ENCODE data around the gene MAST4.

MAST4 gene

GRCh38 chr5:66850354-66851075, 254.3 kb downstream of the MAST4 start:
- DNase-seq: no peak

DNA sequence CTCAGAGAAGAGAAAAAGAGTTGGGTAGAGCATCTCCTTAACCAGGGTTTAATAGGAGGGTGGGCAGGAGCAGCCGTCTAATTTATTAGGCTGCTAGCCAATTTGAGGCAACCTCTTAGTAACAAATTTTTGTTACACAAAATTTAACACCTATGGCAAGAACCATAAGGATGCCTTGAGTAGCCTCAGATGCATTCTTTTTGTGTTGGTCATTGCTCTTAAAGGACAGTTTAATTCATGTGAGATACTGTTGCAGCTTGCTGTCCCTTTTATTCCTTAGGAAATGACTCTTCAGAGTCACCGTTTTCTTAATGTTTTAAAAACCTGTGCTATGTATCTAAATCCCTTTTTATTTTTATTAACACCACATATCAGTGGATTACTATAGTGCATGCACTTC, 255.1 kb downstream of the MAST4 start:
- DNase-seq: no peak

DNA sequence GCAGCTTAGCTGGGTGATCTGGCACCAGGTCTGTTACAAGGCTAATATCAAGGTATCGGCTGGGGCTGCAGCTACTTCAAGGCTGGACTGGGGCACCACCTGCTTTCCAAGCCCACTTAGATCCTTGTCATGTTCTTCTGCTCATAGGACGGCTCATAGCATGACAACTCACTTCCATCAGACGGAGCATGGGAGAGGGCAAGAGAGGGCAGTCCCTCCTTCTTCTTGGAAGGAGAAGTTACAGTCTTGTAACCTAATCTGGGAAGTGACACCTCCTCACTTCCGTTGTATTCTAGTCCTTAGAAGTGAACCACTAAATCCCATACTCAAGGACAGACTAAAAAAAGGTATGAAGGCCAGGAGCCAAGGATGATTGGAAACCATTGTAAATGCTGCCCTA, 258.2 kb downstream of the MAST4 start:
- no peak for DNase-seq

- no peak for DNase-seq
Measured at GRCh38 chr5:66856041-66856805, 260.0 kb downstream of the MAST4 start.

DNA sequence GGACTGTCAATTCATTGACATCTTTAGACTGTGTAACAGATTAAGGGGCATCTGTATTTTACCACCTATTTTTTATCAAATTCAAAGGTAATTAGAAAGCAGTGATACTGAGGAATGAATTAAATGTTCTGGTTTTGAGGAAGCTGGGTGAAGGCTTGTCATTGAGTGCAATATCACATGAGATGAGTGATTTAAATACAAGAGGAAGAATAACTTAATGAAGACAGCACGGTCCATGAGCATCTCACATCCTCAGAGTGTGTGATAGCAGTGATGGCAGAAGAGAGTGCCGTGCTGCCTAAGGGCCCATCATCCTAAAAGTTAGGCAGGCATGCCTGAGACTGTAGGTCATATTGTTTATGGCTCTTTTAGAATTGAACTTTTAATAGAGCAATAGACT, 263.3 kb downstream of the MAST4 start:
- no peak for DNase-seq

DNA sequence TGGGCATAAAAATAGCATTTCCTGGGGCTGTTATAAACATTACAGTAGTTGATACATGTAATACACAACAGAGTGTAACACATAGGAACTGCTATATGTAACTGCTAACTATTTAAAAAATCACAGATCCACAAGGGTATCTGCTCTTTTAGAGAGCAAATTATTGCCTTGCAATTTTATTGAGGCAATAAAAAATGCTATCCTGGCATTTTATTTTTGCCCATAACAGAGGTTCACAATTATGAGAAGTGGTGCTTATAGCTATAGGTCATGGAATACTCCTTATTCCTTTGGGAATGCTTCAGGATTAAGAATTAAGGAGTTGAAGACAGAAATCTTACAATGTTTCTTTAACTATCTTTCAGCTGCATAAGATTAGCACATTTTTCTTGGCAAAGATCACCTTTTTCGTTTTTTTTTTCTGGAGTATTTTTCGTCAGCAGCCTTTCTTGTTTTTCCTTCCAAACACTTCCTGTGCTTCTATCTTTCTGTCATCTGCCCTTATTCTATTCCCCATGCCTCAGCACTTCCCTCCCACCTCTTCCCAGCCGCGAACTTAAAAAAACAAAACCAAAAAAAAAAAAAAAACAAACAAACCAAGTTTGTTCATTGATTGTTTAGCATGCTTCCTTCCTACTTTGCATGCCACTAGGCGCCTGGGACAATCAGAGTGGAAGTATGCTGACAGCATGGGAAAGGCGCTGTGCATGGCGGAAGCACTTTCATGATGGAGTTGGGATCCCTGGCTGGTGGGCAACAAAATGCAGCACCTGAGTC, 264.2 kb downstream of the MAST4 start:
- no peak for DNase-seq

DNA sequence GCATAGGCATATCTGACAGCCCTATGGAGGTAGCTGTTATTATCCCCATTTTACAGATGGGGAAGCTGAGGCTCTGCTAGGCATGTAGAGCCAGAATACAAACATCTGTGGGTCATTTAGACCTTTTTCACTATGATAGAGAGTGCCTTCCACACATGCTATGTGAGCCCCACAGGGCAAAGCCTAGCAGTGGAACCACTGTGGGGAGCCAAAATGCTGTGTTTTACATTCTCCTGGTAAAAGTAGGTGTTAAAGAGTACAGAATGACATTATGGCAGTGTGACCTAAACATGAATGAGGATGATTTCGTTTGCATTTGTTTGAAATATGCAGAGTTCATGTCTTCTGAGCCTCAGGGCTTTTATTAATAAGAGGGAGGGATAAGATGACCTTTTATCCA, 265.2 kb downstream of the MAST4 start:
- DNase-seq: no peak

- DNase-seq: no peak
Measured at GRCh38 chr5:66862020-66862419, 265.8 kb downstream of the MAST4 start.

GRCh38 chr5:66863243-66864170, 267.3 kb downstream of the MAST4 start:
- no peak for DNase-seq

DNA sequence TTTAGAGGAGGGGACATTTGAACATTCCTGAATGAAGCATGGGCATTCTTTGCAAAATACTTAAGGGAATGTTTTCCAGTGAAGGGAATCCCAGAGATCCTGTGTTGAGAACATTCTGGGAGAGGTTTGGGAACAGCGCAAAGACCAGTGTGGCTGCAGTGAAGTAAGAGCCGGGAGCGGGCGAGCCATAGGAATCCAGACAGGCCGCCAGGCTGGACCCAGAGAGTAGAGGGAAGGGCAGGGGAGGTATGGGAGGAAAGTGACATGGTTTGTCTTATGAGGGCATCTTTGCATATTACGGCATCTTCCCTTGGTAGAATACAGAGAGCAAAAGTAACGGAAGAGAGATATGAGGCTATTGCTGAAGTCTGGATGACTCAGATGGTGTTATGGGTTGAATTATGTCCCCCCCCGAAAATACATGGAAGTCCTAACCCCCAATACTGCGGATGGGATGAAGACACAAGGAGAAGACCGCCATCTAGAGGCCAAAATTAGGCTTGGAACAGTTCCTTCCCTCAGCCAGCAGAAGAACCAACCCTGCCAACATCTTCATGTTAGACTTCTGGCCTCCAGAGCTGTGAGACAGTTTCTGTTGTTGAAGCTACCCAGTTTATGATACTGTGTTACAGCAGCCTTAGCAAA, 268.2 kb downstream of the MAST4 start:
- no peak for DNase-seq

- no peak for DNase-seq
Measured at GRCh38 chr5:66867618-66868322, 271.6 kb downstream of the MAST4 start.

DNA sequence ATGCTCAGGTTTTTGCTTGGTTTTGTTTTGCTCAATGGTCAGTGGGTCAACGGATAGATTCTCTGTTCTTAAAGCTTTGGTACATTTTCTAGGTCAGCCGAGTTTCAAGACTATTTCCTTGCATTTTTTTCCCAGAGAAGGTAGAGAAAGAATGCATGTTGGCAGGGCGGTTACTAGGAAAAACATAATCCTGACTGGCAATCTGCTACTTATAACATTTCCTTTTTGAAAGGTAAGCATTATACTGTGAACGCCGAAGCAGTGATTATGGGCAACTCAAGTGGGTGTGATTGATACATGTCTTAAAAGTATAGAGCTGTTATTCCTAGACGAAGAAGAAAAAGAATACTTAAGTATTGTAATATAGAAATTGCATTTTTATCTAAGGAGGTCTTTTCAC, 273.2 kb downstream of the MAST4 start:
- no peak for DNase-seq

- no peak for DNase-seq
Measured at GRCh38 chr5:66870708-66871107, 274.5 kb downstream of the MAST4 start.

DNA sequence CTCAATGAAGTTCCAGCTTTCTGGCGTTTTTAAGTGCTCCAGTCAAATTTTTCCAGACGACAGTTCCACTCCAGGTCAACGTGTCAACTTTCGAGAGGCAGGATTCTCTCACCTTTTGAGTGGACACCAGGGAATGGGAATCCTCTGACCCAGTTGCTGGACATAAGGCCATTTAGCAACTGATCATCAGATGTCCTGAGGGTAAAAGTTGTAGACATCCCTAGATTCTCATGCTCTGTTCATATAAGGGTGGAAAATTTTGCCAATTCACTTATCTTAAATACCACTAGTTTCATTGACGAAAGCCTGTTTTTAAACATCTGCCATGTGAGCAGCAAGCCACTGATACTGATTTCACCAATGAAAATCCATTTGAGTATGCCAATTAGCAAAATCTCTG, 275.5 kb downstream of the MAST4 start:
- no peak for DNase-seq

- DNase-seq: no peak
Measured at GRCh38 chr5:66872736-66873331, 276.6 kb downstream of the MAST4 start.

DNA sequence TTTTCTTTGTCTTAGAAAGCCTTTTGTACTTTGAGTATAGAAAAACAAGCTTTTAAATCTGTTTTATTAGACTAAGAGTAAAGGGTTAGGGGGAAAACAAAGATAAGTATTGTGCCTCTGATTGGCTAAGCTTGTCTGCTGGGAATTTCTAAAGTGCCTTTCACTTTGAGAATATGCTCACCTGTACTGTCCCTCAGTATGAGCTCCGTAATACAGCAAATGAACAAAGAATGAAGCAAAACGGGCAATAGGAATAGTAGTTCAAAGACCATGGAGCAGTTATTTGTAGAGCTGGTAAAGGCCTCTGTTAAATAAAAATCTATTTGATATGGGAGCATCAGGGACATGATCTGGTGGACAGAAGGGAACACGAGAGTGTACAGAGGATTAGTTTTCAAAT, 277.8 kb downstream of the MAST4 start:
- DNase-seq: no peak

DNA sequence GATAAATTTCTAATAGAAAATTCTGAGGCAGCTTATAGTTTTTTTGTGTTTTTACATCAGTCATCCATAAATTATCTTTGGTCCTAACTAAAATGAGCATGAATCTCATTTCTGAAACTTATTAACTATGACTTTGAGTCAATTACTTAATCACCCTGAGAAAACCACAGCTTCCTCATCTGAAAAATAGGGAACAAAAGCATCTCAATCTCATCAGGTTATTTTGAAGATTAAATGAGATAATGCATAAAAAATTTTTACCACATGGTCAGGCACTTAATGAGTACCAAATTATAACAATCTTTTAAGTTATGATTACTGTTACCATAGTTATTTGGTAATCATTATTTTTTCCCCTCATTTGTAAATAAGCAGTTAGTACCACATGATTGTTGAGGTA, 279.1 kb downstream of the MAST4 start:
- DNase-seq: no peak

- DNase-seq: no peak
Measured at GRCh38 chr5:66876266-66876807, 280.1 kb downstream of the MAST4 start.

- DNase-seq: no peak
Measured at GRCh38 chr5:66877843-66878242, 281.6 kb downstream of the MAST4 start.

- DNase-seq: no peak
Measured at GRCh38 chr5:66880401-66880800, 284.2 kb downstream of the MAST4 start.

All from NCI-H774 (cell line).